HepG2 (cell line): ENCODE measurements around the gene SMIM12. TPM values are rescaled to one million over a fixed set of nuclear protein-coding genes. Genes with fewer than 3 reads are reported as not detected.

Source experiments
- ARNT ChIP-seq: fragments of 450-650 bp; IDR thresholded peaks from 2 replicates; pipeline ENCODE4 v1.6.1; 2017
- HBP1 ChIP-seq: IDR thresholded peaks from 2 replicates; pipeline ENCODE4 v1.6.1; 2016; ENCODE audit warnings: low read depth, control low read depth
- HNRNPL ChIP-seq: fragments of 200-400 bp; formaldehyde crosslinking; IDR thresholded peaks from 2 replicates; pipeline ENCODE4 v1.6.1; 2017; ENCODE audit warnings: mild to moderate bottlenecking, low read depth, low read length
- ISL2 ChIP-seq: sonication (generic); formaldehyde crosslinking; IDR thresholded peaks from 2 replicates; pipeline ENCODE4 v1.5.0; 2020; ENCODE audit warnings: missing genetic modification reagents
- KAT7 ChIP-seq: IDR thresholded peaks from 2 replicates; pipeline ENCODE4 v1.6.1; 2018; ENCODE audit warnings: borderline replicate concordance, missing compliant biosample characterization
- KDM2A ChIP-seq: sonication (generic); formaldehyde crosslinking; IDR thresholded peaks from 2 replicates; pipeline ENCODE4 v1.4.0; 2020; ENCODE audit warnings: low read depth, missing genetic modification reagents, borderline replicate concordance
- NCOA2 ChIP-seq: sonication (generic); formaldehyde crosslinking; IDR thresholded peaks from 2 replicates; pipeline ENCODE4 v1.8.0; 2022; ENCODE audit warnings: inconsistent platforms
- NFE2L1 ChIP-seq: sonication (generic); formaldehyde crosslinking; IDR thresholded peaks from 2 replicates; pipeline ENCODE4 v1.4.0; 2020; ENCODE audit warnings: missing genetic modification reagents, mild to moderate bottlenecking, borderline replicate concordance
- NR2C2 ChIP-seq: sonication (generic); formaldehyde crosslinking; IDR thresholded peaks from 2 replicates; pipeline ENCODE4 v1.4.0; 2020; ENCODE audit warnings: missing genetic modification reagents, mild to moderate bottlenecking, moderate library complexity, borderline replicate concordance
- RARA ChIP-seq: IDR thresholded peaks from 2 replicates; pipeline ENCODE4 v1.6.1; 2016; ENCODE audit warnings: missing genetic modification reagents, missing compliant biosample characterization
- SNAPC5 ChIP-seq: sonication (generic); formaldehyde crosslinking; IDR thresholded peaks from 2 replicates; pipeline ENCODE4 v1.8.1; 2023; ENCODE audit warnings: mild to moderate bottlenecking, missing genetic modification reagents, borderline replicate concordance
- TEF ChIP-seq: sonication (generic); formaldehyde crosslinking; IDR thresholded peaks from 2 replicates; pipeline ENCODE4 v1.5.0; 2020; ENCODE audit warnings: missing genetic modification reagents
- ZBTB10 ChIP-seq: sonication (generic); formaldehyde crosslinking; IDR thresholded peaks from 2 replicates; pipeline ENCODE4 v1.4.0; 2020; ENCODE audit warnings: missing genetic modification reagents, borderline replicate concordance
- ZKSCAN1 ChIP-seq: fragments of 150-350 bp; IDR thresholded peaks from 2 replicates; pipeline ENCODE4 v1.6.1; 2014; ENCODE audit warnings: low read length
- ZNF263 ChIP-seq: sonication (generic); formaldehyde crosslinking; IDR thresholded peaks from 2 replicates; pipeline ENCODE4 v1.4.0; 2020; ENCODE audit warnings: missing genetic modification reagents
- ZNF274 ChIP-seq: sonication (generic); formaldehyde crosslinking; IDR thresholded peaks from 2 replicates; pipeline ENCODE4 v1.5.1; 2020; ENCODE audit warnings: mild to moderate bottlenecking, missing genetic modification reagents
- ZNF326 ChIP-seq: sonication (generic); formaldehyde crosslinking; IDR thresholded peaks from 2 replicates; pipeline ENCODE4 v1.4.0; 2020; ENCODE audit warnings: missing genetic modification reagents, borderline replicate concordance
- ZNF430 ChIP-seq: sonication (generic); formaldehyde crosslinking; IDR thresholded peaks from 2 replicates; pipeline ENCODE4 v1.9.0; 2021; ENCODE audit warnings: mild to moderate bottlenecking, missing genetic modification reagents
- ZNF512B ChIP-seq: sonication (generic); formaldehyde crosslinking; IDR thresholded peaks from 2 replicates; pipeline ENCODE4 v1.5.1; 2020; ENCODE audit warnings: missing genetic modification reagents, mild to moderate bottlenecking, borderline replicate concordance
- ZNF546 ChIP-seq: sonication (generic); formaldehyde crosslinking; conservative IDR thresholded peaks from 2 replicates; pipeline ENCODE4 v1.8.1; 2023; ENCODE audit warnings: mild to moderate bottlenecking, missing genetic modification reagents
- ZNF572 ChIP-seq: sonication (generic); formaldehyde crosslinking; IDR thresholded peaks from 2 replicates; pipeline ENCODE4 v1.5.1; 2020; ENCODE audit warnings: mild to moderate bottlenecking, missing genetic modification reagents
- ZNF782 ChIP-seq: sonication (generic); formaldehyde crosslinking; IDR thresholded peaks from 2 replicates; pipeline ENCODE4 v1.4.0; 2020; ENCODE audit warnings: missing genetic modification reagents, mild to moderate bottlenecking, borderline replicate concordance
- polyA plus RNA-seq, 8 experiments: library from polyadenylated mRNA; depleted of rRNA in 3 of 8; stranded (reverse) in 7 of 8; unstranded in 1 of 8; fragments of >200 nt; fragmentation: Illumina TruSeq in 4 of 8; extraction: Trizol in 4 of 8; gene quantifications; 2 replicates each; pipeline versions ENCODE4 v1.2.1 to v1.2.3, GENCODE V29; 2011 to 2016; ENCODE audit warnings: low read depth in 4 of 8, missing spikeins in 1 of 8, mixed read lengths in 1 of 8; ENCODE audit not compliant: insufficient read depth in 1 of 8
- total RNA-seq, 5 experiments: library from RNA; depleted of rRNA; stranded (reverse); fragments of >200 nt; fragmentation: Illumina TruSeq; extraction: Trizol; gene quantifications; 2 replicates each; pipeline ENCODE4 v1.2.3, GENCODE V29; 2016; ENCODE audit warnings: low read depth in 1 of 5

The SMIM12 gene
- total and polyA plus RNA-seq, 2 of the 13 experiments (the other 11 are each of a cell fraction or from before 2014, with no cell fraction given), result 20.1 to 41.3 TPM

- no peak for TF ChIP-seq HBP1 (CRISPR knock-in tag)
- TF ChIP-seq ZBTB10 (CRISPR knock-in tag), result no peak
- no peak for TF ChIP-seq ZNF546 (CRISPR knock-in tag)
- TF ChIP-seq KAT7, result no peak
- TF ChIP-seq ISL2 (CRISPR knock-in tag), result 0 out of 2 replicates have a peak, but pooled peaks have one; percentile 23
- TF ChIP-seq TEF (CRISPR knock-in tag), result no peak
- no peak for TF ChIP-seq ARNT
- TF ChIP-seq ZKSCAN1, result no peak
- TF ChIP-seq HNRNPL, result no peak
- no peak for TF ChIP-seq NFE2L1 (CRISPR knock-in tag)
- no peak for TF ChIP-seq RARA (CRISPR knock-in tag)
- TF ChIP-seq ZNF572 (CRISPR knock-in tag), result no peak
- 0 out of 2 replicates have a peak, but pooled peaks have one; percentile 16 for TF ChIP-seq ZNF274
- TF ChIP-seq ZNF326, result no peak
- peak; percentile 88 for TF ChIP-seq KDM2A (CRISPR knock-in tag)
- TF ChIP-seq ZNF512B (CRISPR knock-in tag), result no peak
- TF ChIP-seq ZNF782 (CRISPR knock-in tag), result no peak
- no peak for TF ChIP-seq NCOA2
- 0 out of 2 replicates have a peak, but pooled peaks have one; percentile 27 for TF ChIP-seq ZNF263 (CRISPR knock-in tag)
- TF ChIP-seq SNAPC5 (CRISPR knock-in tag), result no peak
- peak; percentile 55; the same call in 1 of the 2 replicates for TF ChIP-seq NR2C2 (CRISPR knock-in tag)
- no peak for TF ChIP-seq ZNF430
Observed at GRCh38 chr1:34865981-34866761, 6.6 kb upstream of the SMIM12 start (continued).
